GM19467 (cell line): ENCODE measurements around the gene DSG3.
A peak's percentile ranks its signal among the peaks of the same experiment; 100 is the strongest.
"Not testable (repeated sequence)": the region's sequence is repeated elsewhere in the genome, so short reads cannot be mapped to it uniquely, and the experiment has no call there.

Experiments
- ATAC-seq: cut with Tn5 transposase; IDR thresholded peaks from one replicate; pipeline ENCODE4 v1.9.1; 2021; ENCODE audit warnings: mild to moderate bottlenecking, moderate library complexity; ENCODE audit not compliant: unreplicated experiment

The DSG3 gene

DNA sequence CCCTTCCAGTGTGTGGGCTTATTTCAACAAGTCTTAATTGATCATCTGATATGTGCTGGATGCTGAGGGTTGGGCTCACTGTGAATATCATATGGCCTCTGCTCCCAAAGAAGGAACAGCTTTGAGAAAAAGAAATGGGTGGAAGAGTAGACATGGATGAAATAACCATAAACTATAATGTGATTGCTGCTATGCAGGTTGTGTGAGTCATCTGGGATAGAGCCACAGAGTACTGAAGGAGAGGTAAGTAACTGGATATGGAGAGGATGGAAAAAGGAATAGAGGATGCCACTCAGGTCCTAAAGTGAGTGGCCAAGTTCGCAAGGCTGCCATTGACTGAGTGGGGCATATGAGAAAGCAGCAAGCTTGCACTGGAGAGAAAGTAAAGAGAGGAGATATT, 41.8 kb downstream of the DSG3 start:
- no peak for ATAC-seq

DNA sequence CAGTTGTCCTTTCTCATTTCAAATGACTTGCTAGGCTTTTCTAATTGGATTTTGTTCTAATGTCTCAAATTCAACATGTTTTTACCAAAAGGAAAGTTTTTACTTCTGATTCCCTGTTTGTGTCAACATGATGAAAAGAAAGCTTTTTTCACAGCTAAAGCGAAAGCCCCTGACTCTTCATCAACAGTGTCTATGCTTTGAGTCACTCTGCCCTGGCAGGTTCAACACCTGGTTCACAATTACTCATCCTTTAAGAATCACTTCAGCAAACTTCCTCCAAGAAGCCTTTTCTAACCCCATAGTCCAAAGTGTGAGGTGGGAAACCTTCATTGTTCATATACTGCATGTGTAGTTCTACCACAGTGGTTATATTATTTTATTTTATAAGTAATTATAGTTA, 42.8 kb downstream of the DSG3 start:
- peak; percentile 74 for ATAC-seq

DNA sequence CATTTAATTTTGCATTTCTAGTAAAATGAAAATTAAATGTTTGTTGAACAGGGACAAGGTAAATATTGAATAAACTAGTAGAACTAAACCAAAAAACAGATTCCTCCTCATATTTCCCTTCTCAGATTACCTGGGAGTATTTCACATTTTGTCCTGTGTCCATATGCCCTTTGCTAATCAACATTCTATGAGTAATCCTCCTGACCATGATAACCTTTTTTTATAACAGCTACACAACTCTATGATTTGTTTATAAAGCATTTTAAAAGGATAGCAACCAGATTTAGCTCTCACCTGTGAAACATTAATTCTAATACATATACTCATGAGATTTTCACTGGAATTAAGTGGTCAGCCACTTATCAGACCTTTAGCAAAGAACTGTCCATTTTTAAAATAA, 43.3 kb downstream of the DSG3 start:
- ATAC-seq, result no peak

DNA sequence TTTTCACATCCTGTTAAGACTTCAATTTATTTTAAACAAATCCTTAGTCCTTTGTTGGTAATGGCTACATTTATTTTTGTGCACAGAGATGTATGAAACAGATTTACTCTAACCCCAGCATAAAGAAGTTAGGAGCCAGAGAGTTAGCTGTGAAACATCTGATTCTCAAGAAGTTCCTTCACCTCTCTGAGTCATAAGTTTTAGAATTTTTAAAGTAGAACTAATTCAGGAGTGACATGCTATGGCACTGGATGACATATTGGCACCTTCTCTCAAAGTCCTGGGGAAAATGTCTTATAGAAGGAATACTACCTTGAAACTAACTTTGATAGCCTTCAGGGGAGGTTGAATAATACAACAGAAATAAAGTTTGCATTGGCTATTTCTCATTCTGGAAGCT, 44.0 kb downstream of the DSG3 start:
- no peak for ATAC-seq

DNA sequence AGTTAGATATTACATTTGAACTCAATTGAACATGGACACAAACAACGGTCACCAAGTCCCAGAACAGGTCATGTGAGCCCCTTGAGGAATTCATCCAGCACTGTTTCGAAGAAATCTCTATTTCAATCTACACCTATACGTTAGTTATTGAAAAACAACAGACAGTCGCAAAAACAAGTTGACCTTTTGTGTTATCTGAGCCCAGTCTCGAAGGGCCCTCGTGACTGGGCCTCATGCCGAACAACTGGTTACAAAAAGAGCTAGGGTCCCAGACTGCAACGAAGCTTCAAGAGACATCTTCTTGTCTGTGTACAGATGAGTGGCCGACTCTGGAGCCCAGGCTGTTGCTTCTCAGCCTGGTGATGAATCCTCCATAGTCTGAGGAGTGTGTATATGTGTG, 45.1 kb downstream of the DSG3 start:
- no peak for ATAC-seq

DNA sequence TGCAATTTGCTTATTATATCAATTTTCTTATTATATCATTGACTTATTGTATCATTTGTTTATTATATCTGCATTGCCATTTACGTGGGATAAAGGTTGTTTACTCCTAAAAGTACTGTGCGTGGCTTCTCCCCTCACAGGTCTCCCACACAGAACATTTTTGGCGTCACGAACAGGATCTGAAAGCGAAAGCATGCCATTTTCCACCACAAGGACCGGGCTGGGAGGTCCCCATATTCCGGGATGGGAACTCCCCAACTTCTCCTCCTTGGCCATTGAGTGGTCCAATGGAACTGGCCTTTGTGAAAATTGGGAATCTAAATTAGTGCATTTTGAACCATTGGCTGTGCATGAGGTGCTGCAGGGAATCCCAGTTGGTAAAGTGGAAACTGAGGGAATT, 45.6 kb downstream of the DSG3 start:
- ATAC-seq, result no peak

DNA sequence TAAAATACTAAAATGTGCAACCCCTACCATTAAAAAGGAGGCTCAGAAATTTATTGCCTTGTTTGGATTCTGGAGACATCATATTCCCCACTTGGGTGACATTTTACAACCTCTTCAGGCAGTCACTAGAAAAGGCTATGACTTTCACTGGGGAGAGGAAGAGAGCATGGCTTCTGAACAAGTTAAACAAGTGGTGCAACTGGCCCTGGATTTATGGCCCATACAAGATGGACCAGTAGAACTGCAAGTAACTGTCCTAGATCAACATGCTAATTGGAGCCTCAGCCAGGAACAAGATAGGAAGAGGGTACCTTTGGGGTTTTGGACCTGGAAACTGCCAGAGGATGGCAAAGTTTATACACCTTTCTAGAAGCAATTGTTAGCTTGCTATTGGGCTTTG, 46.4 kb downstream of the DSG3 start:
- ATAC-seq, result no peak

DNA sequence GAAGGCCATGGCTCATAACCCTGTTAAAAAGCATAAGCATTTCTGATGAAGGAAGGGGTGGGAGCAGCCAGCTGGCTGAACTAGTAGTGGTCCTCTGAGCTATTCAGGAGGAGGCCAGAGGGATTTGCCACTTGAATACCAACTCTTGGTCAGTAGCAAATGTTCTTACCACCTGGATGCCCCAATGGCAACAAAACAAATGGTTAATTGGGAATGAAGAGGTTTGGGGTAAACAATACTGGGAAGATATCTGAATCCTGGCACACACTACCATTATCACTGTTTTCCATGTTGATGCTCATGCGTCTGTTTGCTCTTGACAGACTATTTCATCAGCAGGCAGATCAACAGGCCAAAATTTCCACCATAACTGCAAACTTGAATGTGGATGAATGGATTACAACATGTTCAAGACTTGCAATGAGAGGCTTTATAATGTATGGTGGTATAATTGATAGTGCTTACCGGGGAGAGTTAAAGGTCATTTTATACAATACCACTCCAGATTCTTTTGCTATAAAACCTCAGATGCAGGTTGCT, 47.2 kb downstream of the DSG3 start:
- not testable (repeated sequence) for ATAC-seq

DNA sequence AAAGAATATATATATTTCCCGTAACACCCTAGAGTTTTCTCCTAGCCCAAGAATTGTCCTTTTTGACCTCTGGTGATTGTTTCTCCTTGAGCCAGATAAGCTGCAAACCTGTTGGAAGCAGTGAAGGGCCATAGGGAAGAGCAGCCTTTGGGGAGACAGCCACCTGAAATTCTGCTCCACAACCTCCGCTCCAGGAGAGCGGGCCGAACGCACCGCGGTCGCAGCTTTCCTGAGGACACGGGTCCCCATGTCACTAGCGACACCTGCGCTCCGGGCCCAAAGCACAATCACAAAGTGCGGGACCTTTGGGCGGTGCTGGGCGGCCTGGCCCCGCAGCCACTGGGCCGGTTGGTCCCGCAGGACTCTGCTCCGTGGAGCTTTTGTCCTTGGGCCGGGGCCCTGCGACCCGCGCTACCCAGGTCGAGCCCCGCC, 49.9 kb downstream of the DSG3 start:
- ATAC-seq, result peak; percentile 12

DNA sequence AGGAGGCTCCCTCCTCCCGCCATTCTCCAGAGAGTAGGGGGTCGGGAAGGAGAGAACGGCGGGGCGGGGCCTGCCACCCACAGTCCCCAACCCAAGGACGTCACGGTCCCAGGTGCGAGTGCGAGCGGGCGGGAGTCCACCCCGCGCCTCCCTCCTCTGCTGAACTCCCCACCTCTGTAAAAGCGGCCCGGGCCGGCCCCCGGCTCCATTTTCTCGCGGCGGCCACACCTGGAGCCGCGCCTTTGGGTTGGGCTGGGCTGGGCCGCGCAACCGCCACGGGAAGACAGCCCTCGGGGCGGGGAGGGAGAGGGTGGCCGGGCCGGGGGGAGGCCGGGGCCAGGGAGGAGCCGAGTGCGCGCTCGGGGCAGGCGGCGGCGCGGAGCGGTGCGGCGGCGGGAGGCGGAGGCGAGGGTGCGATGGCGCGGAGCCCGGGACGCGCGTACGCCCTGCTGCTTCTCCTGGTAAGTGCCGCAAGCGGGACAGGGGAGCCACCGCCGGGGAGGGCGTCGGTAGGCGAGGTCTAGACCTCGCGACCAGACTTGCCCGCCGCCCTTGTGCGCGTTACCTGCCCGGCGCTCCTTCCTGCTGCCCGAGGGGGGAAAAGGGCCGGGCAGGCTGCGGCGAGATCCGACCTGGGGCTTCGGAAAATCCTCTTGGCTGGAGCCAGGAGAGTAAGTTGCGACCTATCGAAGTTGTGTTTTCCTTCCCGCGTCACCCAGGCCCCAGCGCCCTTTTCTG, 50.5 kb downstream of the DSG3 start, which contains the start of gene DSG2:
TSS of gene DSG2 (plus strand) at position 342 of the 738 bp plus-strand sequence. CDS start at position 417, 75 bp downstream.
- peak; percentile 49 for ATAC-seq

DNA sequence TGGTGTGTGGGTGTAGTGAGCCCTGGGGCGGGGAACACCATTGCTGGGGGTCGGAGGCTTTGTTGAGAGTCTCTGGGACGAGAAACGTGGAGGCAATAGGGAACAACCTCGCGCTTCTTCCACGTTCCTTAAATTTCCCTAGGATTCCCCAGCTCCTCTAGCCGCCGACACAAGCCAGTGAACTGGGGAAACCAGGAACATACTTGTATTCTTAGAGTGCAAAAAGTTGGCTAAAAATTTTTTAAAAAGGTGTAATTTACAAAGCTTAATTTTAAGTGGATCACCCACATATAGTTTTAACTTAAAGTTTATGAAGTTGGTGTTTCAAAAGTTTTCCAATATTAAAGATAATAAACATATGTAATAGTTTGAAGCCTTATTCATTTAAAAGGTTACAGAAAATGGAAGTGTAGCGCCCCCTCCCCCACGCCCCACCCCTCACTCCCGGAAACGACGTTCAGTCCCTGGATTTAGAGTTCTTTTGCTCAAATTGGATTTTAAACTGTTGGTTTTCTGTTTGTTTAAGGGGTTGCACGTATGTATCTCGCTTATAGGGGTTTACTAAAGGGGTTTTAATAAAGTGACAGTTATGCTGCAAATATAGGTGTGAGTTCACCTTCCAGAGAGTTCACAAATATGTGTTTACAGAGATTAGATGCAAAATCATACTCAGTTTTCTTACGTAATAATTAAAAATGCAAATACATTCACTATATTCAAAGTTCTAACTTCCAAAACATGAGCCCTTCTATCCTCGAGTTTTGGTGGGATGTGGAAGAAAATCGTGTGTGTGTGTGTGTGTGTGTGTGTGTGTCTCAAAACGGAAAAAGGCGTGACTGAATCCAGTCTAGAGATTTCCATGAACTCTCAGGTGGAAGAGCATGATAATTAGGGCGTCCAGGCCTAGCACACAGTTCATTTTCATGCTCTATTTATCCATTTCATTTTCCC, 51.3 kb downstream of the DSG3 start:
- ATAC-seq, result peak; percentile 5

DNA sequence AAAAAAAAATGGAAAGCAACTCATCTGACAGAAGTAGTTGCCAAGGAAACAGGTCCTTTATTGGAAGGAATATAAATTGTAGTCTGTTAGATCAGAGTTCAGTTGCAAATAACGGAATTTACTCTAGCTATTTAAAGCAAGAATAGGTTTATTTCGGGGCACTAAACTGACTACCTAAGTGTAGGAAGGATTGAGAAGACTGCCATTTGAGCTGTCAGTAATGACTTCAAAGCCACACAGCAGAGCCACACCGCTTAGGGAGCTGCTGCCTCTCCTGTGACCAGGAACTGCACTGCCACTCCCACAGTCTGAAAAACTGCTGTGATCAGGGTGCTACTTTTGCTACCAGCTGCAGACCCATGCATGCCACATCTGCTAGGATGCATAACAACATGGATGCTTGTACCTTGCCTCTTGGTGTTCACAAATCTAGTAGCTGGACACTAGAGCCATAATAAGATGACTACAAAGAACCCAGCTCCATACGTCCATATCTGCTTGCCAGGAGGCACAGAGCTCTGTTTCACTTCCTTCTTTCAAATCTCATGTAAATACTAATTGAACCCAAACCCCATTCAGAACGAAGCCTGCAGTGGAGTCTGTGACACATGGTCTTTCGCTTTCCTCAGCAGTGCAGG, 52.6 kb downstream of the DSG3 start:
- ATAC-seq, result peak; percentile 83

DNA sequence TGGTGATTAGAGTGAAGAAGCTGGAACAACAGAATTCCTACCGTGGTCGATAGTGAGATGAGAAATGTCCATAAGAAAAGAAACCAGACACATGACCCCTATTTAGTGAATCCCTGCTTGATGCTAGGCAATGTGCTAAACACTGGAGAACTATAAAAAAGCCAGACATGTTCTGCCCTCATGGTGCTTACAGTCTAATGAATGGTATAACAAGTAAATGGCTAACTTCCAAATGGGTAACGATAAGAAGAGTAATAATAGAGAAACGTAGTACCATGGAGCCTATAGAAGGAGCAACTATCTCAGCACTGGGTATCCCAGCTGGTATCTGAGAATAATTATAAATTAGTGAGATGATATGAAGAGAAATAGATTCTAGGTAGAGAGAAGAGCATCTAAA, 55.5 kb downstream of the DSG3 start:
- no peak for ATAC-seq

DNA sequence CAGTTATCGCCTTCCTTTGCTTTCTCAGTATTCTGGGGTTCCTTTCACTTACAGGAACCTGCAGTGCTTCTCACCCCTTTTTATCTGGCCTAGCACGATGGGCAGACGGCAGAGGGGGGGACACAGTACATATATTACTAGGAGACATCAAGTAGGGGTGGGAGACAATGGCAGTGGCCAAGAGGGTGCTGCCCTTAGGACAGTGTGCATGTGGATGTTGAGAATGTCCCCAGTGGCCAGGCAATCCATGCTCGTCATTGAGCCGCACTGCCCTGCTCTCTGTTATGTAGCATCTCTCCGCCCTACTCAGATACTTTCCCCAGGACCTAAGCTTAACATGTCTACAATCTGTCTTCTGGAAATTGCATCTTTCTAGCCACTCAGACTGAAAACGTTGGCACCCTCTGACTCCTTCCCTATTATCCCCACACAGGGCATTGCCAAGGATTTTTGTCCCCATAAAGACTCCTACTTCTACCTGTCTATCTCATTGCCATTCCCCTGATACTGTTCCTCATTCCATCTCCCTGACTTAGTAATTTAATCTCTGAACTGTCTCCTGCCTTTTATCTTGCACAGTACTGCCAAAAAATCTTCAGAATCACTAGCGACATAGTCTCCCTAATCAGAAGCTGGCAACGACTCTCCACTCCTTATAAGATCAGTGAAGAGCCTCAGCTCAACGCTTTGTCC, 57.1 kb downstream of the DSG3 start:
- ATAC-seq, result no peak

DNA sequence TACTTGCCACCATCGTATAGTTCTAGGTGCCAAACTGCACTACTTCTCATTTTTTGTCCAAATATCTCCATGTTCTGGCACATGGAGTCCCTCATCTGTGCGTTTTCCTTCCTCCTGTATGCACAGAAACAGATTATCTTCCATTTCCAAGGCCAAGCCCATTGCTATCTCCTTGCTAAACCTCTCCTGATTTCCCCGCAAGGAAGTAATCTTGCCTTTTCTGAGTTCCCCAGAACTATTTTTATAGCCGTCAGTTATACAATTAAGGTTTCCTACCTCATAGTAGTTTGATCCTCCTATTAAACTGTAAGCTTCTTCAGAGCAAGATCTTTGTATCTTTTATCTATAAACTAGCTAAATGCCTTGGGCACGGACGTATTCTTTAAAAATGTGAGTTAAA, 57.6 kb downstream of the DSG3 start:
- no peak for ATAC-seq

DNA sequence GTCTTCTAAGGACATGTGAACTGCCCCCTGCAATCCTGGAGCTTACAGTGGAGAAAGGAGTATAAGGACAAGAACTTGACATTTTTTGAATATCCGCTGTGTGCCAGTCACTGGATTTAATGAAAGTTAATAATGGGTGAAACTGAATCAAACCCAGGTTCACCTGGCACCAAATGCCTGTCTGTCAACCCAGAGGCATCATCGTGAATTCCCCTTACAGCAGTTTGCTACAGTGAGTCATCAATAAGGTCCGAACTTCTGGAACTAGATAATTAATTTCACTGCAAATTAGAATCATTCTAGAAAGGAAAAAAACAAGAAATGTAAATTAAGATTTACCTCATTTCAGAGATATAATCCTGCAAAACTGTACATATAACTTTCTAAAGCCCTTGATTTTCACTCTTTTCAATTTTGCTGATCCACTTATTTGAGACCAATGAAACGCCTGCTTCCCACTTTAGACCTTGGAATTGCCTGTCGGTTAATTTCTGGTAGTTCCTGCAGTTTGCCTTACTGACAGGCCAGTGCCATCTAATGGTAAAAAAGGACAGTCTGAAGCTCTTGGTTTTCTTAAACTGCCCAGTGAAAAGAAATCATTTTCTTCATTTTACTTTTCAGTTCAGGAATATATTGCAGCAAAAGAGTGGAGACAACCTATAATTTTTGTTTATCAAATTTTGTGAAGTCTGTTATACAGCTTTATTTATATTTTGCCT, 58.6 kb downstream of the DSG3 start:
- ATAC-seq, result no peak

DNA sequence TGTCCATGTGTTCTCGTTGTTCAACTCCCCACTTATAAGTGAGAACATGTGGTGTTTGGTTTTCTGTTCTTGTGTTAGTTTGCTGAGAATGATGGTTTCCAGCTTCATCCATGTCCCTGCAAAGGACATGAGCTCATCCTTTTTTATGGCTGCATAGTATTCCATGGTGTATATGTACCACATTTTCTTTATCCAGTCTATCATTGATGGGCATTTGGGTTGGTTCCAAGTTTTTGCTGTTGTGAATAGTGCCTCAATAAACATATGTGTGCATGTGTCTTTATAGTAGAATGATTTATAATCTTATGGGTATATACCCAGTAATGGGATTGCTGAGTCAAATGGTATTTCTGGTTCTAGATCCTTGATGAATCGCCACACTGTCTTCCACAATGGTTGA, 59.6 kb downstream of the DSG3 start:
- not testable (repeated sequence) for ATAC-seq

DNA sequence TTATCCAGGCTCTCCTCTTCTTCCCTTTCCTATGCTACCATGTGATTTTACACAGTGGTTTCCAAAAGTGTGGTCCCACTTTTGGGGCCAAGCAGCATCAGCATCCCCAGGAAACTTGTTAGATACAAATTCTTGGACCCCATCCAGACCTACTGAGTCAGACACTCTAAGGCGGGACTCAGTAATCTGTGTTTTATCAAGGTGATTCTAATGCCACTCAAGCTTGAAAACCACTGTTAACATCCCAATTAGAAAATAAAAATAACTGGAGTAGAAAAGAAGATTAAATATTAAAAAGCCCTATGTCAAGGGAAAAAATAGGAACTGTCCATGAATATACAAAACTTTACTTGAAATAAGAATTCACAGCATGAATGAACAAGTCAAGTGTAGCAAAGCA, 61.2 kb downstream of the DSG3 start:
- no peak for ATAC-seq

DNA sequence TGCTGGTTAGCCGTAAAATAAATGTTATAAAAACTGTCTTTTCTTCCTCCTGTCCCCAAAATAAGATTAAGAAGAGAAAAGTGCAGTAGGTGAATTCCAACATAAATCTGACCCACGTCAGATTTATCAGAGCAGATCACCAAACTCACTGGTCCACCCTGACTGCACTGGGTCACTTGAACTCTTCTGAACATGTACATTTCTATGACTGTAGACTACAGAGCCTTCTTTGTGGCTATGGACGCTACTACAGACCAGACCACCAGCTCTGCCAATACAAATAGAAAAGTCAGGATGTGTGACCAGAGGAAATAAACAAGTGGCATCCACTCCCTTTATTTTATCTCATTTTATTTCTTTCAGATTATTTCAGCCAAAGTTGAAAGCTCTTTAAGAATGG, 62.0 kb downstream of the DSG3 start:
- ATAC-seq, result no peak

DNA sequence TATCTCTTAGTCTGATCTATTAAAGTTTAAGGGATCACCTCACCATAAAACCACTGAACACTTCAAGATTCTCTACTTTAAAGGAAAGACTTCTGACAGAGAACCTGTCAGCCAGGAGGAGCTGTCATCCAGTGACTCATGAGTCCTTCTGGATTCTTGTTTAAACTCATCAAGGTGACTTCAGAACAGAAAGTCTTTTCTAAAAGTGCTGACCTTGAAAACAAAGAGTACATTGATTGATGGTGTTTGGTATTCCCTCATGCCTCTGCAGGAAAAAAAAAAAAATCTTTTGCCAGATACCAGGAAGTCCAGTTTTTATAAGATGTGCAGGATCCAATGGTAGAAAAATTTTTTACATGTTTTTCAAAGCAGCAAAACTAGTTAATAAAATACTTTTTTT, 62.8 kb downstream of the DSG3 start:
- no peak for ATAC-seq
